Putamen (tissue), 1 donor: ENCODE measurements around the gene SIAH2.

ENCODE experiments used
- DNase-seq: peaks from one replicate; pipeline ENCODE4 v3.0.0-alpha.2; 2016; ENCODE audit warnings: low spot score

Gene SIAH2

DNA sequence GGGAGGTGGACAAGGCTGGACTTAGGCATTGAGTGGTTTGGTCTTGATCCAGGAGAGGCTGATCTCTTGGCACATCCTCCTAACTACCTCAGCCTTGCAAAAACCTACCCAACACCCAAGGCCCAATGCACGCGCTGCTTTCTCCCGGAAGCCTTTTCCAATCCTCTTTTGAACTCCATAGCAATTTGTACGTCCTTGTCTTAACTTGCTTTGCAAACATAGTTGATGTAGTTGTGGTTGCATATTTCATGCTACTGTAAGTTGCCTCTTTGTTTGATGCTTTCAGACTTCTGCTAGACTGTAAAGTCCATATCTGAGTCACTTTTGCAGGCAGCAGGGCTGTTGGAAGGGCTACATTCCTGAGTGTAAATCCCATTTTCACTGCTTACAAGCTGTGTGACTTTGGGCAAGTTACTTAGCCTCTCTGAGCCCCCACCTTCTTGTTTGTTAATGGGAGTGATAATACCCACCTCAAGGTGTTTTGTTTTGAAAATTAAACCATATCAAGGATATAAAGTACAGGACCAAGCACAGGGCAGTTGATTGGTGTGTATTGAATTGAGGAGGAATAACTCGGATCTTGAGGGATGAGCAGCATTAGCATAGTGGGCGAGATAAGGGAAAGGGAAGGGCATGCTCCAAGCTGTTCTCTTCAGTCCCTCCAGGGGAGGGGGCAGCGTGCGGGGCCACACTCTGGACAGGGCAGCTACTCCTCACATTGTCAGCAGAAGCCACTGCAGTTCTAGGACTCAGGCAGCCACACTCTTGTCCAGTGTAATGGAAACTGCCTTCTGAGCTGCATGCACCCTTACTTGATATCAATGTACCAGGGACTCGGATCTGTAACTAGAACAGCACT is 28.8 kb downstream of the SIAH2 start:
- DNase-seq, result no peak

DNA sequence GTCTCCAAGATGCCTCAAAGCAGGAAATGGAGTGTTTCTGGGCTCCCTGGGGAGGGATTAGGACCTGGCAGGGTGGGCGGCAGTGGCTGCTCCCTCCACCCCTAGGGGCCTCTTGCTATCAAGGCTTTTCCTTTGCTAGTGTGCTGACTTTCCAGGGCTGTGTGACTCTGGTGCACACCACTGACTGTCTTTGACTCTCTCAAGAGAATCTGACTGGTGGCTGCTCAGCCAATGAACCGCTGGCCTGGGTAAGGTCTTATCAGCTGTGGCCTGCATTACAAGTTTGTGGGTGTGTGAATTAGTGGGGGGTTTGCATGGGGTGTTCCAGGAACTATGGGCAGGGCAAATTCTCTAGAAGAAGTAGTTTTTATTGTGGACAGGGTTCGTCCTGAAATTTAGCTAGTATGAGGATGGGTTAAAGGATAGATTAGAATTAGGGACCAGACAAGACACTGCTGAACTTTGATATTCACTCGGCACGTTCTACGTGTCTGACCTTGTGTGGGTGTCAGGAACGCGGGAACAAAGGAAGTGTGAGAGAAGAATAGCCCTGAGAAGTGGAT is 29.5 kb downstream of the SIAH2 start:
- no peak for DNase-seq

DNA sequence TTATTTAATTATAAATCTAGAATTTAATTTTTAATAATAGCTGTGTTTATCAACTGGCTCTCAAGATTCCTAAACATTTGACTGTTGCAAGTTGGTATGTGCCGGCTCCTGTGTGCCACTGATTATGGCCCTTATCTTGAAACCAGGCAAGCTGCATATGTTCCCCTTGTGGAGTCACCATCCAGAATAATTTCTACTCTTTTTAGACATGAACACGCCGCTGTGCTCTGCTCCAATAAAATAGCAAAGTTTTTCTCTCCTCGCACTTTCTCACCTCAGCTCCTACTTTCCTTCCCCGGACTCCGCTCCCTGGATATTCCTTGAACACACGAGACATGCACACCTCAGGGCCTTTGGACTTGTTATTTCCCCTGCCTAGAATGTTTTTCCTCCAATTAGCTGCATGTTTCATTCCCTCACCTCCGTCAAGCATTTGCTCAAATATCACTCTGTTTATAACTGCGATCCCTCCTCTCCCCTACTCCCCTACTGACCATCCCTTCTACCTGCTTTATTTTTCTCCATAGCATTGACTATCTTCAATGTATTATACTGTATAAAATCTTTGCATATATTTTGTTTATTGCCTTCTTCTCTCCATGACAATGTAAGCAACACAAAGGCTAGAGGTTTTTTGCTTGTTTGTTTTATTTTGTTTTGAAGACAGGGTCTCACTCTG is 33.1 kb downstream of the SIAH2 start:
- no peak for DNase-seq

DNA sequence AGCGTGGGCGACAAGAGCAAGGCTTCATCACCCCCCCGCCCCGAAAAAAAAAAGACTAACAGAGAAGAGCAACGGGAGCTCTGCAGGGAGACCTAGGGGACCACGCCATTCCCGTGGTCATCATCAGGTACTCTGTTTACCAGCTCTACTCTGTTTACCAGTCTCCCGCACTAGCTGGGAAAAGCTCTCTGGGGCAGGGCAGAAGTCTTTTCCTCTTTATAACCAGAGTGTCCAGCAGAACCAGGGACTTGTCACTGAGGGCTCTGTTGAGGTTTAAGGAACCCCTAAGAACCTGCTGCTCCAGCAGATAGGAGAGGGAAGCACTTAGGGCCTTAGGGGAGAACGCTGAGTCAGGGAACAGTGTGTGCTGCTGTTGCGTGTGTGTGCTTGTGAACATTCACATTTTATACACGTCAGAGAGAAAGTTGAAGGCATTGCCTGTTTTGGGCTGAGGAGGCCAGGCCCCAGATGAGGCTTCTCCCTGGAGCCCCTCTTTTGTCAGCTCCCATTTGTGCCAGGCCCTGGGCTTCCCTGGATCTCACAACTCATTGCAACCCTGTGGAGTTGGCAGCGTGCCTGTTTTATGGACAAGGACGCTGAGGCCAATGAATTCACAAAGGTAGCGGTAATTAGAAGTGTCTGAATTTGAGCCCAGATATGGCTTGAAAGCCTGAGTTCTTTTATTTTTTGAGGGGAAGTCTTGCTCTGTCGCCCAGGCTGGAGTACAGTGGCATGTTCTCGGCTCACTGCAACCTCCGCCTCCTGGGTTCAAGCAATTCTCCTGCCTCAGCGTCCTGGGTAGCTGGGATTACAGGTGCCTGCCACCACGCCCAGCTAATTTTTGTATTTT is 35.1 kb downstream of the SIAH2 start:
- no peak for DNase-seq

DNA sequence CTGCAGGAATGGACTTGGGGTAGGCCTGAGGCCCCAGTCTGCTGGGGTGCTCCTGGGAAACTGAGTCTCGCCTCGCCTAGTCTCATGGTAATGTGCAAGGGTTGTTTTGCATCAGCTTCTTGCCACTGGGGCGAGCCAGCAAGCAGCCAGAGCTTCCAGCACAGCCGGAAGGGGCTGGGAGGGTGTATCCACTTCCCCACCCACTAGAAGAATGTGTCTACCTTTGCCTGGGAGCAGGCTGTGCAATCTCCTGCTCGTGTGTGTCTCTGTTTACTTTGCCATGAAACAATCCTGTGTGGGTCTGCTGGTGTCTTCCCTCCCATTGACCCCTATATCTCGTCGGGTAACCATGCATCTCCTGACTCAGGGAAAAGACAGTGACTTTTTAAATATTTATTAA is 37.4 kb downstream of the SIAH2 start:
- DNase-seq, result no peak

DNA sequence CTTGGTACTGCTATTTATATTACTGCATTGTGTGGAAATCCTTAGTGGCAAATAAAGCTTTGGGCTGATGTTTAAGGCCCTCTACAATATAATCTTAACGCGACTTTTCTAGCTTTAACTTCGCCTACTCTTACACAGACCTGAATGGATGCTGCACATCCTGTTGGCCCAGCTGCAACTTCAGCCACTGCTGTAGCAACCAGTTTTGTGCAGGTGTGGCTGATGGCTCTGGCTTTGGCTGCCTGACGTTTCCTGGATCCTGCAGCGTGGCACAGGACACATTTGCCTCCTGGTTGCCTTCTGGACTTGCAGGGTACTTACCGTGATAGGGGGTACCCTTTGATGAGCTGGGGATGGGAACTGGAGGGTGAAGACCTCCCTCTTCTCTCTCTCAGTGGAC is 39.0 kb downstream of the SIAH2 start:
- no peak for DNase-seq

DNA sequence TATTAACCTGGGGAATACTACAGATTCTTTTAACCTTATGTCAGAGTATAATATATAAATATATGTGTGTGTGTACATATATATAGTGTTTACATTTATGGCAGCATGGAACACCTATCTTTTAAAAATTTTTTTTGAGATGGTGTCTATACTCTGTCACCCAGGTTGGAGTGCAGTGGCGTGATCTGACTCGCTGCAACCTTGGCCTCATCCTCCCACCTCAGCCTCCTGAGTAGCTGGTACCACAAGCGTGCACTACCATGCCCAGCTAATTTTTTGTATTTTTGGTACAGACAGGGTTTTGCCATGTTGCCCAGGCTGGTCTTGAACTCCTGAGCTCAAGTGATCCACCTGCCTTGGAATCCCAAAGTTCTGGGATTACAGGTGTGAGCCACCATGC is 40.7 kb downstream of the SIAH2 start:
- no peak for DNase-seq

DNA sequence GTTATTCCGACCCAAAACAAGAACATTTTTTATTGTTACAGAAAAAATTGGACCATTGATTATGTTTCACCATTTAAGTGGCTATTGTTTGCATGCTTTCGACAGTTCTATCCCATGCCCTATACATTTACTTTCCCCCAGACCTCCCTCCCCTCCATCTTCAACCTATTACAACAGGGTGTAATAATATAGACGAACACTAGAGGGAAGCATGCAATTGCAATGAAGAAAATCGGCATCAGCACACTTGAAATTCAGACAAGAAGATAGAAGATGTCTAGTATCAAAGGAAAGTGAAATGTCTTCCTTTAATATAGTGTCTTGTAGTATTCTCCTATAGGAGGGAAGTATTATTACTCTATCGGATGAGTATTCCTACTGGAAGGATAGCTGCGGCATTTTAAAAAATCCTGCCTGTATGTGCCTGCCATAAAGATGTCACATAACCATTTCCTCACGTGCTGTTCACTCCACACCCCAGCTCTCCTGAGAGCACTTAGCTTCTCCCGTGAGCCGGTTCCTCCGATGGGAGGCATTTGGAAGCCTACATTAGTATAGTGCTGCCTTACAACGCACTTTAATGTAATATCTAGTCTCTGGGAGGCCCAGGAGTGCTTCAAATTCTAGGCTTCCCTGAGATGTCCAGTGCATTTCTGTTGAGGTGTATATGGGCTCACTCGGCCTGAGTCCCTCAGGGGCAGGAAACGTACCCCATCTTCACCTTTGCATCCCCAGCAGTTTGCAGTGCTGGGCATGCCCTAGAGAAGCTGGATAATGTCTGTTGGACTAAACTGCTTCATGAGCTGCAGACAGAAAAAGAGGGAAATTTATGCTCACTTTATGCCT is 41.5 kb downstream of the SIAH2 start:
- DNase-seq, result peak; percentile 57

DNA sequence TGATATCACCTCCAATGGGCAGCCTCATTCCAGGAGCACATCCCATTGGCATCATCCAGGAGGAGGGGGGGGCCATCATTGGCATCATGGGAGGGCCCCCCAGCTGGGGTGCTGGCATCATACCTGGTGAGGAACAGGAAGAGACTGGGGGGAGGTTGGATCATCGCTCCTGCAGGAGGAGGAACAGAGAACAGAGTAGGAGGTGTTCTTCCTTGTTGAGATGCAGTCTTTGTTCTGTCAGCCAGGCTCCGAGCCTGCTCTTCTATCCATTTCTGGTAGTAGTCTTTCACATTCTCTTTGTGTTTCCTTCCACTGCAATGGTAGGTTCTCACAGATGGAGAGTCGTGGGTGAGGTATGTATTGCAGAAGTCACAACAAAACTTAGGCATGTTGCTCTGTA is 42.5 kb downstream of the SIAH2 start:
- DNase-seq, result no peak

DNA sequence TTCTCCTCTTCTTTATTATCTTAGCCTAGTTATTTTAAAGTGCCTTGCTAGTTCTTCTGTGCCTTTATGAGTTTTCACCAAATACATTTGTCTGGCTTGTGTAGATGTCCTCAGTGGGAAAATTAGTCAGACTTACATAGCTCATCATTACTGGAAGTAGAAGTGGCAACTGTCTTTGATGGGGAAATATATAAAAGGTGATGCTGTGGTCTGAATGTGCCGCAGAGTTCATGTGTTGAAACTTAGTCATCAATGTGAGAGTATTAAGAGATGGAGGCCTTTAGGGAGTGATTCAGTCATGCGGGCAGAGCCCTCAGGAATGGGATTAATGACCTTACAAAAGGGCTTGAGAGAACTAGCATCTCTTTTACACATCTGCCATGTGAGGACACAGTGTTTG is 52.9 kb downstream of the SIAH2 start:
- DNase-seq, result no peak

DNA sequence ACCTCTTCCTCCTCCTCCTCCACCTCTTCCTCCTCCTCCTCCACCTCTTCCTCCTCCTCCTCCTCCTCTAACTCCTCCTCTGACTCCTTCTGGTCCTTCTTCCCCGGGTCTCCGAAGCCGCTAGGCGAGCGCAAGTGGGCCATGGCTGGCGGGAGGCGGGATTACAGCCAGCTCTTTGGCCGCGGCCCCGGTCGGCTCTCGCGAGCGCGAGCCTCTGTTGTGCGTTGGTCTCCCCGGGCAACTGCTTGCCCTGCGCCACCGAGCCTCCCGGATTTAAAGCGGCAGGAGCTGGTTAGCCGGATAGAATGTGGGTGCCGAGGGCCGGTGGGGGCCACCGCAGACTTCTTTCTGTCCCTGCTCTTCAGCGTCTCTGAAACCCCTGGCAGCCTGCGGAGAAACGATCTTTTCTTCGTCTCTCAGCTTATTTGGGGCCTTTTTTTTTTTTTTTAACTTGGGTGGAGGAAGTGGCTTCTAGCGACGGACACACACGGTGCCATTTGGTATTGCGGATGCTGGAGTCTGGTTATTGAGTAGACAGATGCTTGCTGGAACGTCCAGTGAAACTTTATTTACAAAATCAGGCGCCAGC is 59.1 kb downstream of the SIAH2 start, which contains the start of gene ERICH6:
Gene ERICH6 (minus strand): TSS at position 165 of the 589 bp plus-strand sequence. CDS start 22 bp downstream, at position 143.
- DNase-seq, result peak; percentile 81

DNA sequence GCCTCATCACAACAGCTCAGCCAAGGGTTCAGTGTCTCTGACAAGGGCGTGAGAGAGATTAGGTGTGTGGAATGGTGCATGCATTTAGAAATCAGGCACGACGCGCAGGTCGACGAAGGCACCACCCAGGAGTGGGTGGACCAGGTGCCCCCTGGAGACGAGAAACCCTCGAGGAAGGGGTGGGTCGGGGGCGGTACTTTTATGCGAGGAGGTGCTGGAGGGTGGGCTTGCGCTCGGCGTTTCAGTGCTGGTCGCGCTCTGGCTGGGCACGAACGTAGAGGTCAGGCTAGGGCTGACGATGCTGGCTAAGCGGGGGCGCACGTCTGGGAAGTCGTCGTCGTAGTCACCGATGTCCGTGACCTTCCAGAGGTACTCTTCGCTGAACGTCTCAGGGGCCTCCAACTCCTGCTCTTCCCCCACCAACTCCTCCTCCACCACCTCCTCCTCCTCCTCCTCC is 59.6 kb downstream of the SIAH2 start:
- peak; percentile 7 for DNase-seq

DNA sequence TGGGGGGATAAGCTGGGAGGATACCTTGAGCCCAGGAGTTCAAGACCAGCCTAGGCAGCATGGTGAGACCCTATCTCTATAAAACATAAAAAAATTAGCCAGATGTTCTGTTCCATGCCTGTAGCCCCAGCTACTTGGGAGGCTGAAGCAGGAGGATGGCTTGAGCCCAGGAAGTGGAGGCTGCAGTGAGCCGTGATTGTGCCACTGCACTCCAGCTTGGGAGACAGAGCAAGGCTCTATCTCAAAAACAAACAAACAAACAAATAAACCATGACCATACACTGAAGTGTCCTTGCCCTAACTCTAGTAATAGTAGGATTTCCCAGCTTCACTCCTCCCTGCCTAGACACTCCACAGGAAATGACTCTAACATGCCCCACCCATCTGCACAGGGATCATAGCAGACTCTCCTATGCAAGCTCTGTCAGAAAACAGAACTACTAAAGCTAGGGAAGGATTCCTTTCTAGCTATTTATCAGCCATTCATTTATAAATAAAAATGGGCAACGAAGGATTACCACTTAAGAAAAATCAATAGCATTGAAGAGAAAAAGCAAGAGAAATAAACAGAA is 63.8 kb downstream of the SIAH2 start:
- no peak for DNase-seq

DNA sequence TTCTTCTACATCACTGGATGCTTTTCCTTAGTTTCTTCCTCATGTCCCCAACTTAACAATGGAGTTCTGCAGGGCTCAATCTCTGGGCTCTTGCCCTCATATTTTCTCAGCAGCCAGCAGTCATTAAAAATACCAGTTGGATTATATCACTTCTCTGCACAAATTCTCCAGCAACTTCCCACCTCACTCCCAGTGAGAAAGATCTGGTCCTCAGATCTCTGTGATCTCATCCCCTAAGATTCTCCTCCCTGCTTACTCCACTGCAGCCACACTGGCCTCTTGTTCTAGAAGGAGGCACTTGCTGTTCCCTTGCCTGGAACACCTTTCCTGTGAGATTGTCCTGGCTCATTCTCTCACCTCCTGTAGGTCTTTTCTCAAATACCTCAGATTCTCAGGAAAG is 65.3 kb downstream of the SIAH2 start:
- DNase-seq, result no peak

DNA sequence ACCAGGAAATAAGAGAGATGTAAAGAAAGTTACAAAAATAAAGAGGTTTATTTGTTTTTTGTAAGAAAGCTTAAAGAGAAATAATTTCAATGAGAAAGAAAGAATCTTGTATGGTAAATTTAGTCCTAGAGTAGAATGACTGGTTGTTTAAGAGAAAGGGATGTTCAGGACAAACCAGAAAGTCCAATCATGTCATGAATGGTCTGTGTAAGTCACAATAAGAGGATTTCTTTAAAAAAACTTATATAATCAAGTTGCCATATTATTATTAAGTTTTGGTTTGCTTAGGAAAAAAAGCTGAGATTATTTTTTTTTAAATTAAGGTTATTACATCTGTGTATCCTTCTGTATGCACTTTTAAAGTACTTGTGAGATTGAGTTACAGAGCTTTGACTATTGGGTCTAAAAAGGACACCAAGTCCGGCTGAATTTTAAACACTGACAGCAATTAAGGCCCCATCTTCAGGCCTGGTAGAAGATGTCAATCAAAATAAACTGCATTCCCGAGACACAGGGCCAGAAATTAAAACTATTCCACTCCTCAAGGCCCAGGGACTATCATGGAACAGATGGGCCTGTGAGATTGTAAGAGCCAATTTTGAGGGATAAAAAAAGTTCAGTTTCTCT is 71.4 kb downstream of the SIAH2 start:
- no peak for DNase-seq
